Islet of Langerhans (tissue), 1 donor: Measurements from ENCODE around the gene PPRC1.

Experiments
- FAIRE-seq: peaks from one replicate; lab custom pipeline; 2011; peaks lifted over from hg19 to GRCh38; lab: Jason Lieb, UNC

PPRC1 gene

DNA sequence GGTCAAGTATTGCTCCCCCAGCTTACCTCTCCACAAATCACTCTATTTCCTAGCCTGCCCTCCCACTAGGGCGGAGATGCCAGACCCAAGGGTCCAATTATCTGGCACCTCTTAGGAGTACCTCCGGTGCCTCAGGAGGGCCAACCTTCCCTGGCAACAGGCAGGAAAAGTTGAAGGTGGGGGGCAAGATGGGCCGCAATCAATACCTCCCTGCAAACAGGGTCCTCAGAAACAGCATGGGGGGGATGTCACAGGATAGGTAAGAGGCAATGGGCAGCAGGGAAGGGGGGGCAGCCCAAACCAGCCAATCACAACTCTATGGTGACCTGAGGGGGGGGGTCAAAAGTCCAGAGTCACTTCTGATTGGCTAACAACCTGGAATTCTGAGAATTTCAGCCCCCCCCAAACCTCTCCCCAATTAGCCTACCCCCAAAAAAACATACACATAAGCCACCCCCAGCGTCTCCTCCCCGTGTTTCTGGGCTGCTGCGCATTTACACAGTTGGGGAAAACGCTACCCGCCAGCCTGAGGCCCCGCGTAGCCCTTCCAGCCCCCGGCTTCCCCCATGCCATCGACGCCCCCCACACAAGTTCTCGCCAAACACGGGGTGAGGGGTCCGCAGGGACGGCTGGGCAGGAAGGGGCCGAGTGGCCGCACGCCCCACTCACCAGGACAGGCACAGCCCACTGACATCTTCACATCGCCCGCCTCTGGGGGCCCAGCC is 13.3 kb upstream of the PPRC1 start:
- FAIRE-seq = no peak

DNA sequence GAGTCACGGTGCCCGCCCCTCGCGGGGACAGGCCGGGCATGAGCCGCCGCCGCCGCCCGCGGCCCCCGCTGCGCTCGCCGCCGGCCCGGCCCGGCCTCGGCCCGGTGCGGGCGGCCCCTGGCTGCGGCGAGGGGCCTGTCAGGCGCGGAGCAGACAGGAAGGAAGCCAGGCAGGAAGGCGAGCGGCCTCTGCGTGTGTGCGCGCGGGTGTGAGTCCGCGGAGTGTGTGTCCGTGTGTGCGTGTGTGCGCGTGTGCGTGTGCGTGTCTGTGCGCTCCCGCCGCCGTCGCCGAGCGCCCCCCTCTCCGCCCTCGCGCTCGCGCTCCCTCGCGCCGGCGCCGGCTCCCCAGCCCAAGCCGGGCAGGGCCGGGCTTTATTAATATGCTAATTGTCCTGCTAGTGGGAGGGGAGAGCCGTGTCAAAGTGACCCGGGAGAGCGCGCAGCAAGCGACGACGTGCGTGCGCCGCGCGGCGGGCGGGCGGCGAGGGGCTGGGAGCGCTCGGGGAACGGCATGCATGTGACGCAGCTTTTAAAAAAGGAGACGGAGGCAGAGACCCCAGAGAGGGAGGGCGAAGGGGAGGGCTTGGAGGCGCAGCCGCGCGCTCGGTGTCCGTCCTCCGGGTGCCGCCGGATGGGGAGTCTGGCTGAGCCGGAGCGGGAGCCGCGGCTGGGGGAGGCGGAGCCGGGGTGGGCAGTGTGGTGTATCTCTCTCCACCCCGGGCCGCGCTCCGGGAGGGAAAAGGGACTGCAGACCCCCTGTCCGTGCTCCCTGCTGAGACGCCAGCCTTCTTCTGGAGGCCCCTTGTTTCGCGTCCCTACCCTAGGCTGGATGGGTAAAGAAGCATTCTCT is 12.5 kb upstream of the PPRC1 start, which contains the start of gene LDB1:
TSS of gene LDB1 (minus strand) at position 227 of the 849 bp plus-strand sequence. CDS start 258 bp downstream, outside the sequence.
- FAIRE-seq = no peak

DNA sequence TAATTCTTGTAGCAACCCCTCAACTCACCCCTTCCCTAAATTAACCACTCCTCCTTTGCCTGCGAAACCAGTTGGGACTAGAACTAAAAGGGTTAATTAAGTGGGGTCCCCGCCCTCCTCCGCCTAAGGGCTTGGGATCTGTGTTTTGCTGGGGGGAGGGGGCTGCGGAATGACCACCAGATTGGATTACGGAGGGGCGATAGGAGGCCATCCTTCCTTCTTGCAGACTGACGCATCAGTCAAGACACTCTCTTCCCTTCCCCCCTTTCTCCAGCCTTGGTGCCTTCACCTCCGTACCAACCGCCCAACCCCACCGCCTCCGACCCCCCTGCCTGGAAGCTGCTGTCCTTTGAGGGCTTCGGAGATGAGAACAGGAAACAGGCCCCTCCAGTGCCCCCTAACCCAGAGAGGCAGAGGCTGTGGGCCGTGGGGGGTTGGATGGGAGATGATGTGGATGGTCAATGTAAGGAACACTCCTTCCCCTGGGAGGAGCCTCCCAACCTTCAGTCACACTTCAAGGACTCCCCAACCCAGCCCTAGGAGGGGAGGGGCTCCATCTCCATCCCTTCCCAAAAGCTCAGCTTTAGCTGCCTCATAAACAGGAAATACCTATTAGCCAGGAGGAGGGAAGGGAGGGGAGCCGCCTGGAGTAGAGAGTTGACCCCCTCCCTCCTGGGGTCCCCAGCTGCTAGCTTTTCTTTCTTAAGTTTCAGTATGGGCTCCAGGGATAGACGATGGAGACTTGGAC is 11.7 kb upstream of the PPRC1 start:
- no peak for FAIRE-seq

DNA sequence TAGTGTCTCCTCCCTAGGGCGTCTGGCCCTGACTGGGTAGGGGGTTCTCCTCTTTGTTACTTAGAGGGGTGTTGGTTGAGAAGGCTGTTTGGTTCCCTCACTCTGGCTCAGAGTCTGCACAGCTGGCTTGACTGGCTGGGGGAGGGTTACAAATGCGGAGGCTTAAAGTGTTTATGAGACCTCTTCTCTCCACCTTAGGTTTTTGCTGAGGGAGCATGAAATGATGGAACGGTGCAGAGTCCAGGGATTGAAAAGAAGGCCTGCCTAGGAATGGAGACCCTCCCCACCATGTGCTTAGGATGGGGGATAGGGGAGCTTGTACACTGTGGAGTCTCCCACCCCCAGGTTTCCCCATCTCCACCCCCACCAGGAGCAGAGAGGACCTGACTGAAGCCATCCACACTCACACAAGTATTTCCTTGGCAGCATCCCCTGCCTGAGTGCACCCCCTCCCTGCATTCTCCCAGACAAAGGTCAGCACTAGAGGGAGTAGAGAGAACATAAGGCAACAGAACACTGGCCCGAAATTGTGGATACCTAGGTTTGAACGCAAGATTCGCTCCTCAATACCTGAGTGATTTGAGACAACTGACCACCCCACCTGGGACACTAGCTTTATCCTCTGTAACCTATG is 11.0 kb upstream of the PPRC1 start:
- FAIRE-seq = no peak

DNA sequence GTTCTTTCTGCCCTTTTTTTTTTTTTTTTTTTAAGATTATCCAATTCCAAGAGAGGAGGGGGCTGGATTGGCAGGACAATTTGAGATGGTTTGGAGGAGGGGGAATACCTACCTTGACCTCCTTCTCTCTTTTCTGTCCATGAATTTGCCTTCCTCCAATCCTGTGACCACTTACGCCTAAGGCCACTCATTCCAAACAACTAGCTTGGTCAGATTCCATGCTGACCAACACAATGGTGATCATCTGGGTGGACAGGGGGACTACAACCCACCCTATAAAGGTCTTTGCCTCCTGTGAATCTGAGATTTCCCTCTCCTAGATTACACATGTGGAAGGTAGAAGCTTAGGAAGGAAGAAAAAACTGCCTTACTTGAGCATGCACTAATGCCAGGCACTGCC is 10.4 kb upstream of the PPRC1 start:
- FAIRE-seq = no peak

DNA sequence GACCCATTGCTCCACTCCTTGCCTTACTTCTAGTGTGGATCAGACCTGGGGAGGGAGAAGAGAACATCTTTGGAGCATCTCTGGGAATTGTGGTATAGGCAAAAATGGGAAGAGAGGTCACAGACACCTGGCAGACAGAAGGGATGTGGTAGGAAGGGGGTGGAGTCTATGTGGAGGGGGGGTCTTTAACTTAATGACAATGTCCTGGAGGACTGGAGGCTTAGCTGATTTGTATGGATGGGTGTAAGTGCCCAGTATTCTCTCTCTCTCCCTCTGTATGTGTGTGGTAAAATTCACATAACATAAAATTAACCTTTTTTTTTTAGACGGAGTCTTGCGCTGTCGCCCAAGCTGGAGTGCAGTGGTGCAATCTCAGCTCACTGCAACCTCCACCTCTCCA is 9.6 kb upstream of the PPRC1 start:
- no peak for FAIRE-seq

DNA sequence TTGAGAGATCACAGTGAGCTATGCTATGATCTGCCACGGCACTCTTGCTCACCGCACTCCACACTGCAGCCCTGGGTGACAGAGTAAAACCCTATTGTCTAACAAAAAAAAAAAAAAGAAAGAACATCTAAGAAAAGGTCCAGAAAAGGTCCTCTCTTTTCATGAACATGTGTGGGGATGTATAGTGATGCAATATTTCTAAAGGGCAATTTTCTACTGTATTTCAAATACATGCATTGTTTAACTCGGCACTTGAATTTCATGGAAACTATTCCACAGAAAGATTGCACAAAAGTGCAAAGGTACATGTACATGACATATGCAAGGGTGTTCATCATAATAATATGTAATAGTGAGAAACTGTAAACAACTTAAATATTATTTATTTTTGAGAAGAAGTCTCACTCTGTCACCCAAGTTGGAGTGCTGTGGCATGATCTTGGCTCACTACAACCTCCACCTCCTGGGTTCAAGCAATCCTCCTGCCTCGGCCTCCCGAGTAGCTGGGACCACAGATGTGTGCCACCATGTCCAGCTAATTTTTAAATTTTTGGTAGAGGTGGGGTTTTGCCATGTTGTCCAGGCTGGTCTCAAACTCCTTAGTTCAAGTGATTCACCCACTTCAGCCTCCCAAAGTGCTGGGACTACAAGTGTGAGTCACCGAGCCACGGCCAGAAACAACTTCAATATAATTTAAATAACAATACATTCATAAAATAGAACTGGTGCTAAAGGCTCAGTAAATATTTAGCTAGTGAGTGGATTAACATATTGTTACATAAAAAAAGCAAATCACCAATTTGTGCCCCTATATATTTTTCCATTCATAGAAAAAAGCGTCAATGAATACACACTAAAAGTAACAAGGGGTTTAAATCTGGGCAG is 1.3 kb upstream of the PPRC1 start:
- FAIRE-seq = no peak

DNA sequence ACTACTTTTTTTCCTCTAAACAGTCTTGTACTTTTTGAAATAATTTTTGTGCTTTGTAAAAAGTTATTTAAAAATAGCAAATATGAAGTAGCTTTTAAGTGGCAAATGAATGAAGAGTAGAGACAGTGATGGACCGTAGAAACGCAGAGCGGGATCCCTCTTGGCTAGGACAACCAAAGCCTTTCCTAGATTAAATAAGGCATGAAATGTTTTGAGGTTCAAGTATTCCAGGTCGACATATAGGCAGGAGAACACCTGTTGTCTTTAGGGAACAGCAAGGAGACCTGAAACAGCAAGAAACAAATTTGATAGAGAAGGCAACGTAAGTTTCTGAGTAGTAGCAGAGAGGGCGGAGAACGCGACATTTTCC is 662 bp upstream of the PPRC1 start:
- FAIRE-seq = no peak

DNA sequence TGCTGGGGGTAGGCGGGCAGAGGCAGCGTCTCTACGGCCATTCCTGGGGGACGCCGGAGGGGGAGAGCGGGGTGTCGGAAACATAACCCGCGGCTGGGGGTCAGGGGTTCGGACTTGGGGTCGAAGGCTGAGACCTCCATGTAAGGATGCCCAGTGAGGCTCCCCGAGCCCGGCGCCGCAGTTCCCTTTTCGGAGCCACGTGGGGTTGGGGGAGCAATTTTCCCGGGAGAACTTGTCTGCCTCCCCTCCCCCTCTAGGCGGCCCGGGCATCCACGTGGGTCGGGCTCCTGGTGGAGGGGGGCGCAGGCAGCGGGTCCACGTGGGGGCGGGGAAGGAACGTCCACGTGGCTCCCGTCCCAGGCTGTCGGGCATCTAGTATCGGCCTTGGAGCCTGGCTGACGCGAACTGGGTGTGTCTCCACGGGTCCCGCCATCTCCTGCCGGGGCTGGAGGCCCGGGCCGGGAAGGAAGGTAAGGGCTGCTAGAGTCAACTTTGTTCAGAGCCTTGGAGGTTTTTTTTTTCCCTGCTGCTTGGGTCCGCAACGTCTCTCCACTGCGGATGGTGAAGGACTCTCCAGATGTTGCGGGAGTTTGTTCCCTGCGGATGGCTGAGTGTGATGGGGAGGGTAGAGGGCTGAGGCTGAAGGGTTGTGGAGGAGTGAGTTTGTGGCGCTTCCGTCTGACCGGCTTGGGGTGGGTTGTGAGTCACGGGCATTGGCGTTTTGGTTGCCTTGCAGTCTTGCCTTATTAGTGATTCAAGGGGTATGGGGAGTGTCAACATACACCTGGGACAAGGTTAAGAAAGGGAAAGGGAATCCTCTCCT is 744 bp downstream of the PPRC1 start:
- no peak for FAIRE-seq

DNA sequence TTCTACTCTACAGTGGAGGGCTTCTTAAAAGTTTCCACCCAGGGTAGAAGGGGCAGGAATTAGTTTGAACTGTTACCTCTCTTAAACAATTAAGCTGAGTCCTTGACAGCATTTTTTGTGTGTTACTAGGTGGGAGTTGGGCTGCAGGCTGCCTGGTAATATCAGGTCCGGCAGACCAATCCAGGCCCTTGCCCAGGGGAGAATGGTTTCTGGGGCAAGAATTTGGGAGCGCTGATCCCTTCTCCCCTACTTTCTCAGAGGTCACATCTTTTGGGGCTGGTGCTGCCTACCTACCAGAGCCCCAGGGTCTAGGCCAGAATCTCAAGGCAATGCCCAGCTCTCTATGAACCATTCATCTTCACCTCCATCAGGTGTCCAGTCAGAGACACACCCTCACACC is 1.6 kb downstream of the PPRC1 start:
- no peak for FAIRE-seq

DNA sequence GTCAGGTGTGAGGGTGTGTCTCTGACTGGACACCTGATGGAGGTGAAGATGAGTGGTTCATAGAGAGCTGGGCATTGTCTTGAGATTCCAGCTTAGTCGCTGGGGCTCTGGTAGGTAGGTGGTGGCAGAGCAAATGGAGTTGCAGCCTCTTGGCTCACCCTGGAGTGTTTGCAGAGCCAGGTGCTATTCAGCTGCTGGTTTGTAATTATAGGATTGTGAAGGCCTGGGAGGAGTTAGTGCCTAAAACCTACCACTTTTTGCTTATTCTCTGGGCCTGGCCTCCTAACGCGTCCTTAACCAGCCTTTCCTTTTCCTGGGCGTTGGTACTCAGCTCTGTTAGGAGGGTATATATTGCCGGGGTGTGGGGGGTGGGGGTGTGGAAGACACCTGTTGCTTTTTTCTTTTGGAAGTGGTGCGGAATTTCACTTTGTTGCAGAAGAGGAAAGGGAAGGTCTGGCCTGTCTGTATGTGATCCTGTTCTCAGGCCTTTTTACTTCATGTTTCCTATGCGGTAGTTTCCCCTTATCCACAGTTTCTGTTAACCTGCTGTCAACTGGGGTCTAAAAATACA is 3.2 kb downstream of the PPRC1 start:
- no peak for FAIRE-seq

DNA sequence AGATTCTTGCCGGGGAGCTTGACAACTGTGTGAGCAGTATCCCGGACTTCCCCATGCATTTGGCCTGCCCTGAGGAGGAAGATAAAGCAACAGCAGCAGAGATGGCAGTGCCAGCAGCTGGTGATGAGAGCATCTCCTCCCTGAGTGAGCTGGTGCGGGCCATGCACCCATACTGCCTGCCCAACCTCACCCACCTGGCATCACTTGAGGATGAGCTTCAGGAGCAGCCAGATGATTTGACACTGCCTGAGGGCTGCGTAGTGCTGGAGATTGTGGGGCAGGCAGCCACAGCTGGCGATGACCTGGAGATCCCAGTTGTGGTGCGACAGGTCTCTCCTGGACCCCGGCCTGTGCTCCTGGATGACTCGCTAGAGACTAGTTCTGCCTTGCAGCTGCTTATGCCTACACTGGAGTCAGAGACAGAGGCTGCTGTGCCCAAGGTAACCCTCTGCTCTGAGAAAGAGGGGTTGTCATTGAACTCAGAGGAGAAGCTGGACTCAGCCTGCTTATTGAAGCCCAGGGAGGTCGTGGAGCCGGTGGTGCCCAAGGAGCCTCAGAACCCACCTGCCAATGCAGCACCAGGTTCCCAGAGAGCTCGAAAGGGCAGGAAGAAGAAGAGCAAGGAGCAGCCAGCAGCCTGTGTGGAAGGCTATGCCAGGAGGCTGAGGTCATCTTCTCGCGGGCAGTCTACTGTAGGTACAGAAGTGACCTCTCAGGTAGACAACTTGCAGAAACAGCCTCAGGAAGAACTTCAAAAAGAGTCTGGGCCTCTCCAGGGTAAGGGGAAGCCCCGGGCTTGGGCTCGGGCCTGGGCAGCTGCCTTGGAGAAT is 6.7 kb downstream of the PPRC1 start:
- FAIRE-seq = no peak

DNA sequence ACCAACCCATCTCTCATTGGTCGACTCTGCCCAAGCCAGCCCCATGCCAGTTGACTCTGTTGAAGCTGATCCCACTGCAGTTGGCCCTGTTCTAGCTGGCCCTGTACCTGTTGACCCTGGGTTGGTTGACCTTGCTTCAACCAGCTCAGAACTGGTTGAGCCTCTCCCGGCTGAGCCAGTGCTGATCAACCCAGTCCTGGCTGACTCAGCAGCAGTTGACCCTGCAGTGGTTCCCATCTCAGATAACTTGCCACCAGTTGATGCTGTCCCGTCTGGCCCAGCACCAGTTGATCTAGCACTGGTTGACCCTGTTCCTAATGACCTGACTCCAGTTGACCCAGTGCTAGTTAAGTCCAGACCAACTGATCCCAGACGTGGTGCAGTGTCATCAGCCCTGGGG is 7.4 kb downstream of the PPRC1 start:
- no peak for FAIRE-seq

DNA sequence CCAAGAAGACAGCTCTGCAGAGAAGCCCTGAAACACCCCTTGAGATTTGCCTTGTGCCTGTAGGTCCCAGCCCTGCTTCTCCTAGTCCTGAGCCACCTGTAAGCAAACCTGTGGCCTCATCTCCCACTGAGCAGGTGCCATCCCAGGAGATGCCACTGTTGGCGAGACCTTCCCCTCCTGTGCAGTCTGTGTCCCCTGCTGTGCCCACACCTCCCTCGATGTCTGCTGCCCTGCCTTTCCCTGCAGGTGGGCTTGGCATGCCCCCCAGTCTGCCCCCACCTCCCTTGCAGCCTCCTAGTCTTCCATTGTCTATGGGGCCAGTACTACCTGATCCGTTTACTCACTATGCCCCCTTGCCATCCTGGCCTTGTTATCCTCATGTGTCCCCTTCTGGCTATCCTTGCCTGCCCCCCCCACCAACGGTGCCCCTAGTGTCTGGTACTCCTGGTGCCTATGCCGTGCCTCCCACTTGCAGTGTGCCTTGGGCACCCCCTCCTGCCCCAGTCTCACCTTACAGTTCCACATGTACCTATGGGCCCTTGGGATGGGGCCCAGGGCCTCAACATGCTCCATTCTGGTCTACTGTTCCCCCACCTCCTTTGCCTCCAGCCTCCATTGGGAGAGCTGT is 8.2 kb downstream of the PPRC1 start:
- FAIRE-seq = no peak

DNA sequence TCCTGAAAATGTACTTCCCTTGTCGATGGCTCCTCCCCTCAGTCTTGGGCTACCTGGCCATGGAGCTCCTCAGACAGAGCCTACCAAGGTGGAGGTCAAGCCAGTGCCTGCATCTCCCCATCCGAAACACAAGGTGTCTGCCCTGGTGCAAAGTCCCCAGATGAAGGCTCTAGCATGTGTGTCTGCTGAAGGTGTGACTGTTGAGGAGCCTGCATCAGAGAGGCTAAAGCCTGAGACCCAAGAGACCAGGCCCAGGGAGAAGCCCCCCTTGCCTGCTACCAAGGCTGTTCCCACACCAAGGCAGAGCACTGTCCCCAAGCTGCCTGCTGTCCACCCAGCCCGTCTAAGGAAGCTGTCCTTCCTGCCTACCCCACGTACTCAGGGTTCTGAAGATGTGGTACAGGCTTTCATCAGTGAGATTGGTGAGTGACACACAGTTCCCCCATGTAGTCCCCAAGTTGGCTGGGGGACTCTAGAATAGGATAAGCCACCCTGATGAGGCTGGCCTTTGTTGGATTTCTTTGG is 8.8 kb downstream of the PPRC1 start:
- FAIRE-seq = no peak

DNA sequence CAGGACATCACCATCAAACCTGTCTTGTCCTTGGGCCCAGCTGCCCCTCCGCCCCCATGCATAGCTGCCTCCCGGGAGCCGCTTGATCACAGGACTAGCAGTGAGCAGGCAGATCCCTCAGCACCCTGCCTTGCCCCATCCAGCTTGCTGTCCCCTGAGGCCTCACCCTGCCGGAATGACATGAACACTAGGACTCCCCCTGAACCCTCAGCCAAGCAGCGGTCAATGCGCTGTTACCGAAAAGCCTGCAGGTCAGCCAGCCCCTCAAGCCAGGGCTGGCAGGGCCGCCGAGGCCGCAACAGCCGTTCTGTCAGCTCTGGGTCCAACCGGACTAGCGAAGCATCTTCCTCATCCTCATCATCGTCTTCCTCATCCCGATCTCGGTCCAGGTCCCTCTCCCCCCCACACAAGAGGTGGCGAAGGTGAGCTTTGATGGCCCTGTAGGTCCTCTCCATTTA is 14.2 kb downstream of the PPRC1 start:
- FAIRE-seq = no peak

DNA sequence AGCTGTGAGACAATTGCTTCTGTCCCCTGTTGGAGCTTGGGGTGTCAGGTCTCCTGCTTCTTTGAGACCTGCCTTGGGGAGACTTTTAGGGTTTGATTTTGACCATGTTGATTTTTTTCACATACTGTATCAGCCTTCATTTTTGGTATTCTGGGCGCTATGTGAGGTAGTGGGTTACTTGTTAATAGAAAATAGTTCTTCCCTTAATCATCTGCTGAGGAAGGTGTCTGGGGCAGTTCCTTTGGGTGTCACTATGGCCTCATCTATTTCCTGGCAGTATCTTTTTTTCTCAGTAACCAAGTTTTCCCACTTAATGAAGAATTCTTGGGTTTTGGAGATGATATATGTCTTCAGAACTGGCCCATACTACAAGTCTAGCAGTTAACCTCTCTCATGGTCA is 14.7 kb downstream of the PPRC1 start:
- FAIRE-seq = no peak

DNA sequence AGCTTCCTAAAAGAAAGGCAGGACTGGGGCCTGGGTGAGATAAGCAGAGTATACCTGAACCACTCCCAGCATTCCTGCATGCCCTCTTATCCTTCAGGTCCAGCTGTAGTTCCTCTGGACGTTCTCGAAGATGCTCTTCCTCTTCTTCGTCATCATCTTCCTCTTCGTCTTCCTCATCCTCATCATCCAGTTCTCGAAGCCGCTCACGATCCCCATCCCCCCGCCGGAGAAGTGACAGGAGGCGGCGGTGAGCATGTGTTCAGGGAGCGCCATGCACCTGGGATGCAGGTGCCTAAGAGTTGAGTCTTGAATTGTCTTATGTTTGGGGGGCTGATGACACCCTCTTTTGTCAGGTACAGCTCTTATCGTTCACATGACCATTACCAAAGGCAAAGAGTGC is 15.4 kb downstream of the PPRC1 start:
- no peak for FAIRE-seq
